Measurements from ENCODE around the gene FLRT1.
A peak's percentile ranks its signal among the peaks of the same experiment; 100 is the strongest.
"Not testable (repeated sequence)": the region's sequence is repeated elsewhere in the genome, so short reads cannot be mapped to it uniquely, and the experiment has no call there.

Gene FLRT1

DNA sequence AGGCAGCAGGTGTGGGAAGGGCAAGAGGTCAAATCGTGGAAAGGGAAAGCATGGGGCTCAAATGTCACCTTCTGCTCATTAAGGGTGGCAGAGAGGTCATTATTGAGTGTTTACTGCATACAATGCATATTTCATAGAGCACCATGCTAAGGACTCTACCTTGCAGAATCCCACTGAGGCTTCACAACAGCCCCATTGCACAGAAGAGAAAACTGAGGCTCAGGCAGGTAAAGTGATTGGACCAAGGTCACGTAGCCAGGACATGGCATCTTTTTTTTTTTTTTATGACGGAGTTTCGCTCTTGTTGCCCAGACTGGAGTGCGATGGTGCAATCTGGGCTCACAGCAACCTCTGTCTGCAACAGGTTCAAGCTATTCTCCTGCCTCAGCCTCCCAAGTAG is 7.8 kb downstream of the FLRT1 start:
- TF ChIP-seq SPI1 (IDR thresholded peaks at IDR 0.05; ENCODE audit: borderline replicate concordance, low read depth) (no peak), POLR2AphosphoS5 (IDR thresholded peaks at IDR 0.05; ENCODE audit: low read depth) (no peak), GABPA (IDR thresholded peaks at IDR 0.05; ENCODE audit: low read depth) (no peak)
- TF ChIP-seq, protein P1, sequence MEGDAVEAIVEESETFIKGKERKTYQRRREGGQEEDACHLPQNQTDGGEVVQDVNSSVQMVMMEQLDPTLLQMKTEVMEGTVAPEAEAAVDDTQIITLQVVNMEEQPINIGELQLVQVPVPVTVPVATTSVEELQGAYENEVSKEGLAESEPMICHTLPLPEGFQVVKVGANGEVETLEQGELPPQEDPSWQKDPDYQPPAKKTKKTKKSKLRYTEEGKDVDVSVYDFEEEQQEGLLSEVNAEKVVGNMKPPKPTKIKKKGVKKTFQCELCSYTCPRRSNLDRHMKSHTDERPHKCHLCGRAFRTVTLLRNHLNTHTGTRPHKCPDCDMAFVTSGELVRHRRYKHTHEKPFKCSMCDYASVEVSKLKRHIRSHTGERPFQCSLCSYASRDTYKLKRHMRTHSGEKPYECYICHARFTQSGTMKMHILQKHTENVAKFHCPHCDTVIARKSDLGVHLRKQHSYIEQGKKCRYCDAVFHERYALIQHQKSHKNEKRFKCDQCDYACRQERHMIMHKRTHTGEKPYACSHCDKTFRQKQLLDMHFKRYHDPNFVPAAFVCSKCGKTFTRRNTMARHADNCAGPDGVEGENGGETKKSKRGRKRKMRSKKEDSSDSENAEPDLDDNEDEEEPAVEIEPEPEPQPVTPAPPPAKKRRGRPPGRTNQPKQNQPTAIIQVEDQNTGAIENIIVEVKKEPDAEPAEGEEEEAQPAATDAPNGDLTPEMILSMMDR (IDR thresholded peaks at IDR 0.05; ENCODE audit: insufficient read depth, low read length), result no peak
- TF ChIP-seq, protein P2, sequence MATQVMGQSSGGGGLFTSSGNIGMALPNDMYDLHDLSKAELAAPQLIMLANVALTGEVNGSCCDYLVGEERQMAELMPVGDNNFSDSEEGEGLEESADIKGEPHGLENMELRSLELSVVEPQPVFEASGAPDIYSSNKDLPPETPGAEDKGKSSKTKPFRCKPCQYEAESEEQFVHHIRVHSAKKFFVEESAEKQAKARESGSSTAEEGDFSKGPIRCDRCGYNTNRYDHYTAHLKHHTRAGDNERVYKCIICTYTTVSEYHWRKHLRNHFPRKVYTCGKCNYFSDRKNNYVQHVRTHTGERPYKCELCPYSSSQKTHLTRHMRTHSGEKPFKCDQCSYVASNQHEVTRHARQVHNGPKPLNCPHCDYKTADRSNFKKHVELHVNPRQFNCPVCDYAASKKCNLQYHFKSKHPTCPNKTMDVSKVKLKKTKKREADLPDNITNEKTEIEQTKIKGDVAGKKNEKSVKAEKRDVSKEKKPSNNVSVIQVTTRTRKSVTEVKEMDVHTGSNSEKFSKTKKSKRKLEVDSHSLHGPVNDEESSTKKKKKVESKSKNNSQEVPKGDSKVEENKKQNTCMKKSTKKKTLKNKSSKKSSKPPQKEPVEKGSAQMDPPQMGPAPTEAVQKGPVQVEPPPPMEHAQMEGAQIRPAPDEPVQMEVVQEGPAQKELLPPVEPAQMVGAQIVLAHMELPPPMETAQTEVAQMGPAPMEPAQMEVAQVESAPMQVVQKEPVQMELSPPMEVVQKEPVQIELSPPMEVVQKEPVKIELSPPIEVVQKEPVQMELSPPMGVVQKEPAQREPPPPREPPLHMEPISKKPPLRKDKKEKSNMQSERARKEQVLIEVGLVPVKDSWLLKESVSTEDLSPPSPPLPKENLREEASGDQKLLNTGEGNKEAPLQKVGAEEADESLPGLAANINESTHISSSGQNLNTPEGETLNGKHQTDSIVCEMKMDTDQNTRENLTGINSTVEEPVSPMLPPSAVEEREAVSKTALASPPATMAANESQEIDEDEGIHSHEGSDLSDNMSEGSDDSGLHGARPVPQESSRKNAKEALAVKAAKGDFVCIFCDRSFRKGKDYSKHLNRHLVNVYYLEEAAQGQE (IDR thresholded peaks at IDR 0.05; ENCODE audit: insufficient replicate concordance, low read depth), result no peak
- no peak for DNase-seq (ENCODE audit: low read depth in 1 of 2, low spot score in 1 of 2)
- Histone ChIP-seq H3K27ac (replicated peaks) (no peak overlapping the region), H3K4me3 (replicated peaks; ENCODE audit: insufficient read depth, low read length) (no peak overlapping the region), H3K27me3 (ENCODE audit: insufficient read depth, poor library complexity, severe bottlenecking) (no peaks in the 10 kb centered on the region)

DNA sequence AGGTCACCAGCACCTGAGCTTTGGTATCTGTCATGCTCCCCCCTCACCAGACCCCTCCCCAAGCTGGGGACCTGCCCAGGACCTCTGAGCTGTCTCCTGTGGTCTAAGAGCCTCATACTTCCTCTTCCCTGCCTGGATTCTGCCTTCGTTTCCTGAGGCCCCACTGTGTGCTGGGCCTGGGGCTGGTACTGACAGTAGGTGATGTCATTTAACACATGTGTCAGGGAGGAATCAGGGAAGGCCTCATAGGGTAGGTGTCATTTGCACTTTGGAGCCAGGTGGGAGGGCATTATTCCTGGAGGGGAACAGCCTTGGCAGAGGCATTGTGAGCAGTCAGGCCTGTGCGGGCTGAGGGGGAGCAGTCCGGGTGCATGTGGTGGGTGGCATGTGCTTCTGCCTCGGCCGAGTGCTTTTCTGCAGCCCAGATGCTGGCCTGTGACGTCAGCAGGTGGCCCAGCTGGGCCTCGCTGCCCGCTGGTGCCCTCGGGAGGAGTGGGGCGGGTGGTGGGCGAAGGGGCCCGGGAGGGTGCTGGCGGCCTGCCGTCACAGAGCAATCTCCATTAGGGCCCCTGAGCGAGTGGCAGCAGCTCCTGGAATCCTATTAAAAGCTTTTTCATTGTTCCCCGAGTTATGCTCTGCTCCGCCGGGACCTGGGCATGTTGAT is 9.1 kb downstream of the FLRT1 start:
- TF ChIP-seq GABPA (IDR thresholded peaks at IDR 0.05; ENCODE audit: low read depth) (no peak), SPI1 (IDR thresholded peaks at IDR 0.05; ENCODE audit: borderline replicate concordance, low read depth) (no peak), POLR2AphosphoS5 (IDR thresholded peaks at IDR 0.05; ENCODE audit: low read depth) (no peak)
- TF ChIP-seq, protein P1 (IDR thresholded peaks at IDR 0.05; ENCODE audit: insufficient read depth, low read length), result no peak
- TF ChIP-seq, protein P2 (IDR thresholded peaks at IDR 0.05; ENCODE audit: insufficient replicate concordance, low read depth), result no peak
- Histone ChIP-seq H3K4me3 (replicated peaks; ENCODE audit: insufficient read depth, low read length) (no peak overlapping the region), H3K27me3 (ENCODE audit: insufficient read depth, poor library complexity, severe bottlenecking) (no peaks in the 10 kb centered on the region), H3K27ac (replicated peaks) (no peak overlapping the region)
- peak in 1 of 2 experiments; percentile 23 for DNase-seq (ENCODE audit: low read depth in 1 of 2, low spot score in 1 of 2)

DNA sequence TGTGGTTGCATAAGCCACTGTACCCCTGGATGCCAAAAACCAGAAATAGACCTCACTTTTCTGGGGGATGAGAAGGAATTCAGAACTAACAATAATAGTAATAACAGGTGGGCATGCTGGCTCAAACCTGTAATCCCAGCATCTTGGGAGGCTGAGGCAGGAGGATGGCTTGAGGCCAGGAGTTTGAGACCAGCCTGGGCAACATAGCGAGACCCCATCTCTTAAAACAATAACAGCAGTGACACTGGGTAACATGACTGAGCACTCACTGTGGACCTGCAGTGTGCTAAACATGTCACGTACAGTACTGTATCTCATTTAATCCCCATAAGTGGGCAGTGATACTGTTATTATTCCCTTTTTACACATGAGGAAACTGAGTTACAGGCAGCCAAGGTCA is 10.0 kb downstream of the FLRT1 start:
- H3K4me3 ChIP-seq (replicated peaks; ENCODE audit: insufficient read depth, low read length), result no peak overlapping the region
- TF ChIP-seq, protein P2 (IDR thresholded peaks at IDR 0.05; ENCODE audit: insufficient replicate concordance, low read depth), result no peak
- TF ChIP-seq, protein P1 (IDR thresholded peaks at IDR 0.05; ENCODE audit: insufficient read depth, low read length), result no peak
- TF ChIP-seq POLR2AphosphoS5 (IDR thresholded peaks at IDR 0.05; ENCODE audit: low read depth), result no peak
- TF ChIP-seq SPI1 (IDR thresholded peaks at IDR 0.05; ENCODE audit: borderline replicate concordance, low read depth), result no peak
- no peak for TF ChIP-seq GABPA (IDR thresholded peaks at IDR 0.05; ENCODE audit: low read depth)
- no peak overlapping the region for H3K27ac ChIP-seq (replicated peaks)

DNA sequence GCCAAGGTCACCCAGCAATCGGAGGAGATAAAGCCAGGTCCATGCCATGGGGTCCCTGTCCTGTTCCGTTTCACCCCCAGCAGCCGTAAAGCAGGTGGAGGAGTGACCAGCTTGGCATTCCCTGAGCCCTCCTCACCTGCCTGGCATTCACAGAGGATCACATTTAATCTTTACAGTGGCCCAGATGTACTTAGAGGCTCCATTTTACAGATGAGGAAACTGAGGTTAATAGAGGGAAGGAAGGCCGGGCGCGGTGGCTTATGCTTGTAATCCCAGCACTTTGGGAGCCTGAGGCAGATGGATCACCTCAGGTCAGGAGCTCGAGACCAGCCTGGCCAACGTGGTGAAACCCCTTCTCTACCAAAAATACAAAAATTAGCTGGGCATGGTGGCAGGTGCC is 11.6 kb downstream of the FLRT1 start:
- not testable (repeated sequence) for H3K27me3 ChIP-seq (ENCODE audit: insufficient read depth, poor library complexity, severe bottlenecking); DNase-seq (ENCODE audit: low read depth in 1 of 2, low spot score in 1 of 2); H3K27ac ChIP-seq (replicated peaks); H3K4me3 ChIP-seq (replicated peaks; ENCODE audit: insufficient read depth, low read length)

More for the DNA sequence above, 10.0 kb downstream of the FLRT1 start:
- no peaks in the 10 kb centered on the region for H3K27me3 ChIP-seq (ENCODE audit: insufficient read depth, poor library complexity, severe bottlenecking)
- DNase-seq (ENCODE audit: low read depth in 1 of 2, low spot score in 1 of 2), result no peak
